Stimulated activated naive CD4-positive, alpha-beta T cell treated with Interleukin-2 at 50 U/mL for 16 hours (primary cell): ENCODE results near the gene DIP2C.
"Not testable (repeated sequence)": the region's sequence is repeated elsewhere in the genome, so short reads cannot be mapped to it uniquely, and the experiment has no call there.

Experiments
- DNase-seq: peaks from one replicate; lab custom pipeline; 2025; lab: John Stamatoyannopoulos, UW

Gene DIP2C, protein sequence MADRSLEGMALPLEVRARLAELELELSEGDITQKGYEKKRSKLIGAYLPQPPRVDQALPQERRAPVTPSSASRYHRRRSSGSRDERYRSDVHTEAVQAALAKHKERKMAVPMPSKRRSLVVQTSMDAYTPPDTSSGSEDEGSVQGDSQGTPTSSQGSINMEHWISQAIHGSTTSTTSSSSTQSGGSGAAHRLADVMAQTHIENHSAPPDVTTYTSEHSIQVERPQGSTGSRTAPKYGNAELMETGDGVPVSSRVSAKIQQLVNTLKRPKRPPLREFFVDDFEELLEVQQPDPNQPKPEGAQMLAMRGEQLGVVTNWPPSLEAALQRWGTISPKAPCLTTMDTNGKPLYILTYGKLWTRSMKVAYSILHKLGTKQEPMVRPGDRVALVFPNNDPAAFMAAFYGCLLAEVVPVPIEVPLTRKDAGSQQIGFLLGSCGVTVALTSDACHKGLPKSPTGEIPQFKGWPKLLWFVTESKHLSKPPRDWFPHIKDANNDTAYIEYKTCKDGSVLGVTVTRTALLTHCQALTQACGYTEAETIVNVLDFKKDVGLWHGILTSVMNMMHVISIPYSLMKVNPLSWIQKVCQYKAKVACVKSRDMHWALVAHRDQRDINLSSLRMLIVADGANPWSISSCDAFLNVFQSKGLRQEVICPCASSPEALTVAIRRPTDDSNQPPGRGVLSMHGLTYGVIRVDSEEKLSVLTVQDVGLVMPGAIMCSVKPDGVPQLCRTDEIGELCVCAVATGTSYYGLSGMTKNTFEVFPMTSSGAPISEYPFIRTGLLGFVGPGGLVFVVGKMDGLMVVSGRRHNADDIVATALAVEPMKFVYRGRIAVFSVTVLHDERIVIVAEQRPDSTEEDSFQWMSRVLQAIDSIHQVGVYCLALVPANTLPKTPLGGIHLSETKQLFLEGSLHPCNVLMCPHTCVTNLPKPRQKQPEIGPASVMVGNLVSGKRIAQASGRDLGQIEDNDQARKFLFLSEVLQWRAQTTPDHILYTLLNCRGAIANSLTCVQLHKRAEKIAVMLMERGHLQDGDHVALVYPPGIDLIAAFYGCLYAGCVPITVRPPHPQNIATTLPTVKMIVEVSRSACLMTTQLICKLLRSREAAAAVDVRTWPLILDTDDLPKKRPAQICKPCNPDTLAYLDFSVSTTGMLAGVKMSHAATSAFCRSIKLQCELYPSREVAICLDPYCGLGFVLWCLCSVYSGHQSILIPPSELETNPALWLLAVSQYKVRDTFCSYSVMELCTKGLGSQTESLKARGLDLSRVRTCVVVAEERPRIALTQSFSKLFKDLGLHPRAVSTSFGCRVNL (N-terminal part only)

DNA sequence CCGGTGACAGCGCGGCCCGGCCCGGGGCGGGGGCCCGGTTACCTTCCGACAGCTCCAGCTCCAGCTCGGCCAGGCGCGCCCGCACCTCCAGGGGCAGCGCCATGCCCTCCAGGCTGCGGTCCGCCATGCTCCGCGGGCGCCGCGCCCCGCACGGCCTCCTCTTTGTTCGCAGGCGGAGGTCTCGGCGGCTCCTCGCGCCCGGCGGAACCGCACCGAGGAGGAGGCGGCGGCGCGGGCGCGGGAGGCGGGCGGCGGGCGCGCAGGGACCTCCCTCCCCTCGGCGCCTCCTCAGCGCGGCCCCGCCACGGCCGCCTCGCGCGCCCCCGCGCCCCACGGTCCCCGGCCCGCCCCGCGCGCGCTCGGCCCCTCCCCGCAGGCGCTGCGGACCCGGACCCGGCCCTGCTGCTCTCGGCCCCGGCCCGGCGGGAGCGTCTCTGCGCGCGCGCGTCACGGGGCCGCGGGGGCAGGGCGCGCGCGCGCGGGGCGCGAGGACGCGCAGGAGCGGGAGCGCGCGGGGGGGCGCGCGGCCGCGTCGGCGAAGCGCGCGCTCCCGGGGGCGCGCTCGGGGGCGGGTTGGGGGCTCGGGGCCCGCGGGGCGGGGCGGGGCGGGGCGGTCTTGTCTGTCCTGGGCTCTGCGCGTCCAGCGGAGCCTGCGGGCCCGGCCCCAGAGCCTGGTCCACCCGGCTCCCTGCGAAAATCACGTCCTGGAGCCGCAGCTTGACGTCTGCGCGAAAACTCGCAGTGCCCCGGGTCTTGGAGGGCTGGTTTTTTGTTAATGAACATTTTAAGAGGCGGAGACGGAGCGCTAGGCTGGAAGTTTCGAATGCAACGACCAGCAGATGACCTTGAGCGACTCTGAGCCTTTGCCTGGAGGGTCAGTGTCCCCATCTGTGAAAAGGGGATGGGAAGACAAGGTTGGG, at the start of gene DIP2C:
DIP2C (minus strand) TSS at position 217 of the 920 bp plus-strand sequence; CDS start at position 127, 90 bp downstream.
- no peak for DNase-seq

DNA sequence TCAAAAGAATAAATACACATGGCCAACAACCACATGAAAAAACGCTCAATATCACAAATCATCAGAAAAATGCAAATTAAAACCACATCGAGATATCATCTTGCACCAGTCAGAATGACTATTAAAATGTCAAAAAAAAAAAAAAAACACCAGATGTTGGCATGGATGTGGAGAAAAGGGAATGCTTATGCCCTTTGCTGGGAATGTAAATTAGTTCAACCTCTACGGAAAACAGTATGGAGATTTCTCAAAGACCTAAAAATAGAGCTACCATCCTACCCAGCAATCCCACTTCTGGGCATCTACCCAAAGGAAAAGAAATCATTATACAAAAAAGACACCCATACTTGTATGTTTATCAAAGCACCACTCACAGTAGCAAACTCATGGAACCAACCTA, 45.0 kb upstream of the DIP2C start:
- DNase-seq, result no peak

DNA sequence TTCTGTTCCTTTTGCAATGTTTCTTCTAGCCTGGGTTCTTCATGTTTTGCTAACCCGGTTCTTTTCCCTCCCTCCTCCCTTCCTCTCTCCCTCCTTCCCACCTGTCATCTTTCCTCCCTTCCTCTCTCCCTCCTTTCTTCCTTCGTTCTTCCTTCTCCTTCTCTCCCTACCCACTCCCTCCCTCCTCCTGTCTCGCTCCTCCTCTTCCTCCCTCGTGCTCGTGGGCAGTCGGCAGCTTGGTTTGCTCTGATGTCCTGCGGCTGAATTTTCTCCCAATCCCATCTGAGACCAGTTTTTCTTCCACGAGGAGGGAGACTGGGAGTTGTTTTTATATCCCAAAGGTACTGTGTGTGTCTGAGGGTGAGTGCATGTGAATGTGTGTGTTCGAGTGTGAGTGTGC, 43.6 kb upstream of the DIP2C start:
- no peak for DNase-seq

- no peak for DNase-seq
Observed at GRCh38 chr10:729213-729612, 39.7 kb upstream of the DIP2C start.

DNA sequence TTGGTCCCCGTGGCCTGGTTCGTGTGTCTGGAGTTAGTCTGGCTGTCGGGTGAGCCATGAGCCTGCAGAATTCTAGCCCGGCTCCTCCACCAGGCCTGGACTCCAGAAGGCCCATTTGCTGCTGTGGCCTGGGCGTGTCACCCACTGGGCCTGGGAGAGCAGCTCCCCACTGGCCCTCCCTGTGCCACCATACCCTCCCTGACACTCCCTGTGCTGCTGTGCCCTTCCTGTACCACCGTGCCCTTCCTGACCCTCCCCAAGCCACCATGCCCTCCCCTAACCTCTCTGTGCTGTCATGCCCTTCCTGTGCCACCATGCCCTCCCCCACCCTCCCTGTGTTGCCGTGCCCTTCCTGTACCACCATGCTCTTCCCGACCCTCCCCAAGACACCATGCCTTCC, 39.1 kb upstream of the DIP2C start:
- no peak for DNase-seq

DNA sequence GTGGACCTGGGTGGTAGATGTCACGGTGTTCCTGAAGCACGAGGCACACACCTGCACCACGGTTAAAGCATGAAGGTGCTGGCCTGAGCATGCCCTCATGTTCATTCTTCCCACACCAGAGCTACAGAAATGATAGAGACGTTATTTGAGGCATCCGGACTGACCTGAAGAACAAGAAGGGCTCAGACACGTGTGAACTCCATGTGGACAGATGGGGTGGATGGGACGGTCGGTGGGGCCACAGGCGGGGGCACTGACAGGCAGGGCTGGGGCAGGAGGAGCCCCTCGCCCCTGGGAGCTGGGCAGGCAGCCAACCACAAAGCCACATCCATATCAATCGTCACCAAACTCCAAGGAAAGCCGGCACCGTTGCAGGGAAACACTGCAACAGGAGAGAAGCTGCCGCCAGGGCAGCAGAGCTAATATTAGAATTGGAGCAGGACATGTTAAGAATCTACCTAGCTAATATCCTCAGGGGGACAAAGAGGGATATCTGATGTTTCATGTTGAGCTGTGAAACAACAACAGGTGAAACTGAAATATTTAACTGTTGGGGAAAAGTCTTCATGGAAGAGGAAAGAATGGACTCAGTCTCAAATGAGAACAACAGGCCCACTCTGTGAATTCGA, 37.8 kb upstream of the DIP2C start:
- DNase-seq, result no peak

GRCh38 chr10:725786-726185, 36.3 kb upstream of the DIP2C start:
- DNase-seq, result no peak

DNA sequence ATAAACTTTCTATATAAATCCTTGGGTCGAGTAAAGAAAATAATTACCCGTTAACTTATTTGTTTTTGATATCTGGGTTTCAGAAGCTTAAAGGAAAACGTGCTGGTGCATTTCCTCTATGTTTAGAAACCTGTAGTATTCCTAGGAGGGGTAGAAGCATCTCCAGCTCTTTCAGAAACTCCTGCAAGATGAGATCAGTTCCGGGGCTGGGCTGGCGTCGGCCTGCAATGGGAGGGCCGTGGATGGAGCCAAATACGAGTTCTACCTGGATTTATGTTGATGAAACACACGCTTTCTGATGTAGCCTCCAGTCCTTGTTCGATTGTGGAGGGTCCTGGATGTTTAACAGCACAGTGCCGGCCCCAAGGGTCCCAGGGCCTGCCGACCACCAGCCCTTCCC, 35.8 kb upstream of the DIP2C start:
- DNase-seq, result no peak

DNA sequence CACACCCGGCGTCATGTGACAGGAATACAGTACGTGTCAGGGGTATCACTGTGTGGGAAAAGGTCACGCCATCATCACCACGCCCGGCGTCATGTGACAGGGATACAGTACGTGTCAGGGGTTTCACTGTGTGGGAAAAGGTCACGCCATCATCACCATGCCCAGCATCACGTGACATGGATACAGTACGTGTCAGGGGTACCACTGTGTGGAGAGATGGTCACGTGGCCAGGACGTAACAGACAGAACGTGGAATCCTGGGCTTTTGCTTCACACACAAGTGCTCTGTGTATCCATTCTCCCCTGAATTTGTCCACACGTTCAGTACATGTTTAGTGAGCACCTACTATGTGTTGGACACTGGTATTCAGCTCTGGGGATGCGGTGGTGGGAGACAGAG, 34.5 kb upstream of the DIP2C start:
- DNase-seq, result no peak

GRCh38 chr10:722281-723060, 33.0 kb upstream of the DIP2C start:
- no peak for DNase-seq

- DNase-seq, result no peak
Observed at GRCh38 chr10:718143-718700, 28.8 kb upstream of the DIP2C start.

- no peak for DNase-seq
Observed at GRCh38 chr10:717458-717857, 28.0 kb upstream of the DIP2C start.

GRCh38 chr10:716821-717220, 27.4 kb upstream of the DIP2C start:
- no peak for DNase-seq

- DNase-seq, result no peak
Observed at GRCh38 chr10:714214-714613, 24.7 kb upstream of the DIP2C start.

DNA sequence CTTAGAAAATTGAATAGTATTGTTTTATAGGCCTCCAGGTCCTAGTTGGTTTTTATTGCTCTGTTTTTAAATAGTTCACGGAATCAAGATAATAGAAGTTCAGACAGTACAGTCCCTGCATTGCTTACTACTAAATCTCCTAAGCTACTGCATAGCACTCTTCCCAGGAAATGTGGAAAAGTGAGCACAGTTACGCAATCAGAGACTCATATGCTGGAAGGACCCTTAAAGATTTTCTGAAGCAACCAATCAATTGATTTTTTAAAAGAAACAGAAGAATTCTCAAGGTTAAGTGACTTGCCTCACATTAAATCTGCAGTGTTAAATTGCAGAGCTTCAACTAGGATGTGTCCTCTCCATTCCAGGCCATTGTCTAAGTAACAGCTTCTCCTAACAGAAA, 23.1 kb upstream of the DIP2C start:
- DNase-seq, result no peak

DNA sequence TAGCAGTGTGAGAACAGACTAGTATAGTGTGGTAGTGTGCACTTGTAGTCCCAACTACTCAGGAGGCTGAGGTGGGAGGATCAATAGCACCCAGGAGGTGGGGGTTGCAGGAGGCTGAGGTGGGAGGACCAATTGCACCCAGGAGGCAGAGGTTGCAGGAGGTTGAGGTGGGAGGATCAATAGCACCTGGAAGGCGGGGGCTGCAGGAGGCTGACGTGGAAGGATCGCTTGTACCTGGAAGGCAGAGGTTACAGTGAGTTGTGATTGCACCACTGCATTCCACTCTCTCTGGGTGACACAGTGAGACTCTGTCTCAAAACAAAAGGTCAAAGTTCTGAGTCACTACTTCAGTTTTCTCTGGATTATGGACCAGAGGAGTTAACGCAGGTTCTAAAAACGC, 22.6 kb upstream of the DIP2C start:
- DNase-seq, result no peak

- DNase-seq, result no peak
Observed at GRCh38 chr10:707861-708260, 18.4 kb upstream of the DIP2C start.

GRCh38 chr10:707456-707855, 18.0 kb upstream of the DIP2C start:
- DNase-seq, result no peak

DNA sequence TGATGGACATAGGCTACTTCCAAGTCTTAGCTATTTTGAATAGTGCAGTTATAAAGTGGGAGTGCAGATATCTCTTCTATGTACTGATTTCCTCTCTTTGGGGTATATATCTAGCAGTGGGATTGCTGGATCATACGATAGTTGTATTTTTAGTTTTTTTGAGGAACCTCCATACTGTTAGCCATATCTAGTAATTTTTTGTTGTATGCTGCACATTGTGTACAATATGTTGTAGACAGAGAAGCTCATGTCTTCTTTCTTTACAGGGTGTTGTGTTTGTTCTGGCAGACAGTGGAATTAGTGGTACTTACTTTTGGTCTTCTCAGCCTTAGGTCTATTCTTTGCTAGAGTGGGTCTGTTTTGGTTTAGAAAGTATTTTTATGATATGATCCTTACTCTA, 13.7 kb upstream of the DIP2C start:
- DNase-seq, result no peak

GRCh38 chr10:700183-700582, 10.7 kb upstream of the DIP2C start:
- DNase-seq, result not testable (repeated sequence)
